HepG2 (cell line): ENCODE measurements around the gene GAL3ST2. TPM values are rescaled to one million over a fixed set of nuclear protein-coding genes. Genes with fewer than 3 reads are reported as not detected.

Experiments
- CHCHD3 ChIP-seq: sonication (generic); formaldehyde crosslinking; IDR thresholded peaks from 2 replicates; pipeline ENCODE4 v1.8.0; 2022; ENCODE audit warnings: mild to moderate bottlenecking, missing genetic modification reagents, moderate library complexity
- ELF4 ChIP-seq: sonication (generic); formaldehyde crosslinking; IDR thresholded peaks from 2 replicates; pipeline ENCODE4 v1.5.0; 2020; ENCODE audit warnings: missing genetic modification reagents, mild to moderate bottlenecking, moderate library complexity, borderline replicate concordance
- FOXA3 ChIP-seq: IDR thresholded peaks from 2 replicates; pipeline ENCODE4 v1.6.1; 2016; ENCODE audit warnings: missing genetic modification reagents, missing compliant biosample characterization
- JUNB ChIP-seq: sonication (generic); formaldehyde crosslinking; IDR thresholded peaks from 2 replicates; pipeline ENCODE4 v1.8.0; 2022; ENCODE audit warnings: missing genetic modification reagents, mild to moderate bottlenecking, borderline replicate concordance
- KDM1A ChIP-seq: IDR thresholded peaks from 2 replicates; pipeline ENCODE4 v1.6.1; 2016; ENCODE audit warnings: missing compliant biosample characterization
- KDM4B ChIP-seq: sonication (generic); formaldehyde crosslinking; IDR thresholded peaks from 2 replicates; pipeline ENCODE4 v1.4.0; 2020; ENCODE audit warnings: missing genetic modification reagents
- MBD4 ChIP-seq: IDR thresholded peaks from 2 replicates; pipeline ENCODE4 v1.6.1; 2012; ENCODE audit warnings: low read length, inconsistent platforms, borderline replicate concordance
- NFYB ChIP-seq: sonication (generic); formaldehyde crosslinking; IDR thresholded peaks from 2 replicates; pipeline ENCODE4 v1.4.0; 2020; ENCODE audit warnings: missing genetic modification reagents
- PHF8 ChIP-seq: sonication (generic); formaldehyde crosslinking; IDR thresholded peaks from 2 replicates; pipeline ENCODE4 v1.5.0; 2020; ENCODE audit warnings: missing genetic modification reagents
- SP2 ChIP-seq: sonication (generic); formaldehyde crosslinking; IDR thresholded peaks from 2 replicates; pipeline ENCODE4 v1.5.1; 2020; ENCODE audit warnings: mild to moderate bottlenecking, missing genetic modification reagents
- SRF ChIP-seq: IDR thresholded peaks from 2 replicates; pipeline ENCODE4 v1.6.1; 2011; ENCODE audit warnings: mild to moderate bottlenecking, low read depth, low read length, moderate library complexity
- TOPORS ChIP-seq: sonication (generic); formaldehyde crosslinking; IDR thresholded peaks from 2 replicates; pipeline ENCODE4 v1.8.0; 2023; ENCODE audit warnings: mild to moderate bottlenecking, missing genetic modification reagents
- ZFP82 ChIP-seq: sonication (generic); formaldehyde crosslinking; IDR thresholded peaks from 2 replicates; pipeline ENCODE4 v1.5.1; 2020; ENCODE audit warnings: mild to moderate bottlenecking, missing genetic modification reagents, borderline replicate concordance
- ZNF124 ChIP-seq: sonication (generic); formaldehyde crosslinking; IDR thresholded peaks from 2 replicates; pipeline ENCODE4 v1.4.0; 2020; ENCODE audit warnings: missing genetic modification reagents
- ZNF251 ChIP-seq: sonication (generic); formaldehyde crosslinking; IDR thresholded peaks from 2 replicates; pipeline ENCODE4 v1.9.0; 2021; ENCODE audit warnings: mild to moderate bottlenecking, missing genetic modification reagents
- ZNF337 ChIP-seq: sonication (generic); formaldehyde crosslinking; IDR thresholded peaks from 2 replicates; pipeline ENCODE4 v1.5.1; 2020; ENCODE audit warnings: missing genetic modification reagents, low read depth, mild to moderate bottlenecking, borderline replicate concordance
- ZNF350 ChIP-seq: sonication (generic); formaldehyde crosslinking; IDR thresholded peaks from 2 replicates; pipeline ENCODE4 v1.4.0; 2020; ENCODE audit warnings: mild to moderate bottlenecking, low read depth, missing genetic modification reagents, borderline replicate concordance
- ZNF460 ChIP-seq: sonication (generic); formaldehyde crosslinking; IDR thresholded peaks from 2 replicates; pipeline ENCODE4 v1.5.1; 2020; ENCODE audit warnings: missing genetic modification reagents, mild to moderate bottlenecking, borderline replicate concordance
- ZNF550 ChIP-seq: sonication (generic); formaldehyde crosslinking; IDR thresholded peaks from 2 replicates; pipeline ENCODE4 v1.4.0; 2020; ENCODE audit warnings: mild to moderate bottlenecking, missing genetic modification reagents, borderline replicate concordance
- ZNF605 ChIP-seq: sonication (generic); formaldehyde crosslinking; IDR thresholded peaks from 2 replicates; pipeline ENCODE4 v1.8.0; 2022; ENCODE audit warnings: mild to moderate bottlenecking, missing genetic modification reagents
- ZNF720 ChIP-seq: sonication (generic); formaldehyde crosslinking; IDR thresholded peaks from 2 replicates; pipeline ENCODE4 v1.4.0; 2020; ENCODE audit warnings: missing genetic modification reagents
- ZNF773 ChIP-seq: sonication (generic); formaldehyde crosslinking; IDR thresholded peaks from 2 replicates; pipeline ENCODE4 v1.4.0; 2020; ENCODE audit warnings: missing genetic modification reagents, borderline replicate concordance
- ZNF841 ChIP-seq: sonication (generic); formaldehyde crosslinking; IDR thresholded peaks from 2 replicates; pipeline ENCODE4 v1.8.1; 2023; ENCODE audit warnings: missing genetic modification reagents, borderline replicate concordance
- ZSCAN29 ChIP-seq: sonication (generic); formaldehyde crosslinking; conservative IDR thresholded peaks from 2 replicates; pipeline ENCODE4 v1.4.0; 2020; ENCODE audit warnings: mild to moderate bottlenecking, missing genetic modification reagents
- polyA plus RNA-seq, 8 experiments: library from polyadenylated mRNA; depleted of rRNA in 3 of 8; stranded (reverse) in 7 of 8; unstranded in 1 of 8; fragments of >200 nt; fragmentation: Illumina TruSeq in 4 of 8; extraction: Trizol in 4 of 8; gene quantifications; 2 replicates each; pipeline versions ENCODE4 v1.2.1 to v1.2.3, GENCODE V29; 2011 to 2016; ENCODE audit warnings: low read depth in 4 of 8, missing spikeins in 1 of 8, mixed read lengths in 1 of 8; ENCODE audit not compliant: insufficient read depth in 1 of 8
- total RNA-seq, 5 experiments: library from RNA; depleted of rRNA; stranded (reverse); fragments of >200 nt; fragmentation: Illumina TruSeq; extraction: Trizol; gene quantifications; 2 replicates each; pipeline ENCODE4 v1.2.3, GENCODE V29; 2016; ENCODE audit warnings: low read depth in 1 of 5
- TF ChIP-seq, protein P1 (sequence below): sonication (generic); formaldehyde crosslinking; IDR thresholded peaks from 2 replicates; pipeline ENCODE4 v1.4.0; 2020; ENCODE audit warnings: missing genetic modification reagents
- TF ChIP-seq, protein P2 (sequence below): sonication (generic); formaldehyde crosslinking; IDR thresholded peaks from 2 replicates; pipeline ENCODE4 v1.4.0; 2020; ENCODE audit warnings: low read depth, mild to moderate bottlenecking, missing genetic modification reagents
- TF ChIP-seq, protein P3 (sequence below): sonication (generic); formaldehyde crosslinking; IDR thresholded peaks from 2 replicates; pipeline ENCODE4 v1.8.0; 2022; ENCODE audit warnings: missing genetic modification reagents, mild to moderate bottlenecking, inconsistent platforms, borderline replicate concordance

The GAL3ST2 gene
- total and polyA plus RNA-seq, 2 of the 13 experiments (the other 11 are each of a cell fraction or from before 2014, with no cell fraction given): 0.17 to 0.20 TPM

DNA sequence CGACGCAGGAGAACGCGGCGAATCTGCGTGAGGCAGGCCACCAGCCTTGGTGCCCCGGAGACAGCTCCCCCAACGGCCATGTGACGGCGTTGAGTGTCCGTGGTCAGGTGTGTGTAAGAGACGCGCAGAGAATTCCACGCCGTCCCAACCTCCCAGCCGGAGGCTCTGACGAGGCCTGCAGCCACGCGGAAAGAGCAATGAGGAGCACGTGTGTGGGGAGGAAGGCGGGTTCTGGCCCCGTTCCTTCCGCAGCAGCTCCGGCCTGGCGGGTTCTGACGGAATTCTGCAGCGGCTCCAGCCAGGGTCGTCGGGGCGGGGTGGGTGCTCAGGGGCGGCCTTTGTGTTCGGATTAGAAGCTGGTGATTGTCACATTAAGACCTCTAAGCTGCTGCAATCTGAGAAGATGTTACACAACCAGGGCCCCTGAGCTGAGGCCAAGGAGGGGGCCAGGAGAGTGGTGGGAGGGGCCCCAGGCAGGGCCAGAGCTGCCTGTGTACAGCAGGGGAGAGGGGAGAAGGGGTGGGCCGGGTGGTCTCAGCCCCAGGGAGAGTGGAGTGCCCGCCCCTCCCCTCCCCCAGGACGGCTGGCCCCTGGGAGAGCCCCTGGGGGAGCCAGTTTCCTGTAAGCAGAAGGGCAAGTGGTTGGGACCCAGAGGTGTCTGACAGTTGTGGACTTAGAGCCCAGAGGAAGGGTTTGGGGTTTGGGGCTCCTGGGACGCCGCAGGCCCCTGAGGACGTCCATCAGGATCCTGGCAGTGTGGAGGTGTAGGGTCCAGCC, 5.1 kb upstream of the GAL3ST2 start (continued):
- no peak for TF ChIP-seq SRF
- TF ChIP-seq ZNF337 (CRISPR knock-in tag): 0 out of 2 replicates have a peak, but pooled peaks have one; percentile 43
- TF ChIP-seq SP2 (CRISPR knock-in tag): no peak
- TF ChIP-seq ELF4 (CRISPR knock-in tag): no peak
- peak; percentile 88 for TF ChIP-seq ZNF350 (CRISPR knock-in tag)
- no peak for TF ChIP-seq ZNF251 (CRISPR knock-in tag)
- TF ChIP-seq ZNF550 (CRISPR knock-in tag): peak; percentile 94
- no peak for TF ChIP-seq MBD4
- TF ChIP-seq CHCHD3: no peak; the same call in 1 of the 2 replicates
- TF ChIP-seq ZSCAN29 (CRISPR knock-in tag): no peak
- TF ChIP-seq TOPORS (CRISPR knock-in tag): peak; percentile 42; the same call in 1 of the 2 replicates
- peak; percentile 66 for TF ChIP-seq PHF8 (CRISPR knock-in tag)
- no peak for TF ChIP-seq ZNF720 (CRISPR knock-in tag)
- no peak for TF ChIP-seq JUNB
- no peak; the same call in 1 of the 2 replicates for TF ChIP-seq FOXA3 (CRISPR knock-in tag)
- peak; percentile 77; the same call in 1 of the 2 replicates for TF ChIP-seq KDM4B
- no peak; the same call in 1 of the 2 replicates for TF ChIP-seq NFYB
- TF ChIP-seq ZFP82 (CRISPR knock-in tag): peak; percentile 91; the same call in 1 of the 2 replicates
- 0 out of 2 replicates have a peak, but pooled peaks have one; percentile 56 for TF ChIP-seq ZNF773 (CRISPR knock-in tag)
- TF ChIP-seq KDM1A (CRISPR knock-in tag): no peak
- TF ChIP-seq ZNF124 (CRISPR knock-in tag): no peak
- TF ChIP-seq ZNF460 (CRISPR knock-in tag): no peak
- peak; percentile 68; the same call in 1 of the 2 replicates for TF ChIP-seq ZNF605
- TF ChIP-seq ZNF841 (CRISPR knock-in tag): no peak
- TF ChIP-seq, protein P1, sequence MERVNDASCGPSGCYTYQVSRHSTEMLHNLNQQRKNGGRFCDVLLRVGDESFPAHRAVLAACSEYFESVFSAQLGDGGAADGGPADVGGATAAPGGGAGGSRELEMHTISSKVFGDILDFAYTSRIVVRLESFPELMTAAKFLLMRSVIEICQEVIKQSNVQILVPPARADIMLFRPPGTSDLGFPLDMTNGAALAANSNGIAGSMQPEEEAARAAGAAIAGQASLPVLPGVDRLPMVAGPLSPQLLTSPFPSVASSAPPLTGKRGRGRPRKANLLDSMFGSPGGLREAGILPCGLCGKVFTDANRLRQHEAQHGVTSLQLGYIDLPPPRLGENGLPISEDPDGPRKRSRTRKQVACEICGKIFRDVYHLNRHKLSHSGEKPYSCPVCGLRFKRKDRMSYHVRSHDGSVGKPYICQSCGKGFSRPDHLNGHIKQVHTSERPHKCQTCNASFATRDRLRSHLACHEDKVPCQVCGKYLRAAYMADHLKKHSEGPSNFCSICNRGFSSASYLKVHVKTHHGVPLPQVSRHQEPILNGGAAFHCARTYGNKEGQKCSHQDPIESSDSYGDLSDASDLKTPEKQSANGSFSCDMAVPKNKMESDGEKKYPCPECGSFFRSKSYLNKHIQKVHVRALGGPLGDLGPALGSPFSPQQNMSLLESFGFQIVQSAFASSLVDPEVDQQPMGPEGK (CRISPR knock-in tag): peak; percentile 100
- TF ChIP-seq, protein P2, sequence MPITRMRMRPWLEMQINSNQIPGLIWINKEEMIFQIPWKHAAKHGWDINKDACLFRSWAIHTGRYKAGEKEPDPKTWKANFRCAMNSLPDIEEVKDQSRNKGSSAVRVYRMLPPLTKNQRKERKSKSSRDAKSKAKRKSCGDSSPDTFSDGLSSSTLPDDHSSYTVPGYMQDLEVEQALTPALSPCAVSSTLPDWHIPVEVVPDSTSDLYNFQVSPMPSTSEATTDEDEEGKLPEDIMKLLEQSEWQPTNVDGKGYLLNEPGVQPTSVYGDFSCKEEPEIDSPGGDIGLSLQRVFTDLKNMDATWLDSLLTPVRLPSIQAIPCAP: no peak; the same call in 1 of the 2 replicates
- TF ChIP-seq, protein P3, sequence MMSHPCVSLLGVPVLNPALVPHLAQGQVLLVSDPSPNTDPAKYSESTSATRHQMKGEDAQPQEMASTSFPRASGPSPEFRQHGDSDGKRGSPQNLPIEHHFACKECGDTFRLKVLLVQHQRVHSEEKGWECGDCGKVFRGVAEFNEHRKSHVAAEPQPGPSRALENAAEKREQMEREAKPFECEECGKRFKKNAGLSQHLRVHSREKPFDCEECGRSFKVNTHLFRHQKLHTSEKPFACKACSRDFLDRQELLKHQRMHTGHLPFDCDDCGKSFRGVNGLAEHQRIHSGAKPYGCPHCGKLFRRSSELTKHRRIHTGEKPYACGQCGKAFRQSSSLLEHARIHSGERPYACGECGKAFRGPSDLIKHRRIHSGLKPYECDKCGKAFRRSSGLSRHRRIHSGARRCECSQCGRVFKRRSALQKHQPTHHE (CRISPR knock-in tag): peak; percentile 37; the same call in 1 of the 2 replicates
